Measurements from ENCODE around the gene UPF2.

The UPF2 gene

GRCh38 chr10:12051241-12051640 lies 8.6 kb upstream of the UPF2 start:
- Mint-ChIP-seq H3K4me1 (no peaks in the 10 kb centered on the region), H3K27ac (no peak overlapping the region), H3K36me3 (no peaks in the 10 kb centered on the region), H3K4me3 (no peak overlapping the region), H3K9me3 (no peaks in the 10 kb centered on the region), H3K27me3 (no peaks in the 10 kb centered on the region)

GRCh38 chr10:12050528-12050927 lies 7.9 kb upstream of the UPF2 start:
- H3K4me1 Mint-ChIP-seq: no peaks in the 10 kb centered on the region
- H3K9me3 Mint-ChIP-seq: no peaks in the 10 kb centered on the region
- H3K4me3 Mint-ChIP-seq: no peak overlapping the region
- no peak overlapping the region for H3K27ac Mint-ChIP-seq
- no peaks in the 10 kb centered on the region for H3K27me3 Mint-ChIP-seq
- no peaks in the 10 kb centered on the region for H3K36me3 Mint-ChIP-seq

GRCh38 chr10:12048547-12048946 lies 5.9 kb upstream of the UPF2 start:
- no peaks in the 10 kb centered on the region for H3K9me3 Mint-ChIP-seq
- H3K4me1 Mint-ChIP-seq: no peaks in the 10 kb centered on the region
- H3K36me3 Mint-ChIP-seq: no peaks in the 10 kb centered on the region
- H3K4me3 Mint-ChIP-seq: no peak overlapping the region
- H3K27me3 Mint-ChIP-seq: no peaks in the 10 kb centered on the region
- H3K27ac Mint-ChIP-seq: no peak overlapping the region

DNA sequence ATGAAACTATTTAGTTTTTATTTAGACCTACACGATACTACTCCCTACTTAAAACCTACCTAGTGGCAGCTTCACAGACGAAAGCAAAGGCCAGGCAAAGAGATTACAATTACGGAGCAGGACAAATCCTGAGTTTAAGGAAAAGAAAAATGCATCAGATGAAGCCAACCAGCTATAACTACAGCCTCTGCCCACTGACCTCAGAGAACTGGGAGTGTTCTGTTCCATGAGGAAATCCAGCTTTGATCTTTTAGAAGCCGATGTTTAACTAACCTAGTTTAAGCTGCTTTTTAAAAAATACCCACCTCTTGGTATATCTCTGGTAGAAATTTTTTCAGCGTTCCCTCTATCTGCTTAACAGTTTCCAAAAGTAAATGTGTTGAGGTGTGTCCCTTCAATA lies 3.0 kb upstream of the UPF2 start:
- Mint-ChIP-seq H3K9me3 (no peaks in the 10 kb centered on the region), H3K27me3 (no peaks in the 10 kb centered on the region), H3K27ac (no peak overlapping the region), H3K36me3 (peaks cover 7% of the 10 kb centered on the region), H3K4me3 (no peak overlapping the region), H3K4me1 (peaks cover 18% of the 10 kb centered on the region)

DNA sequence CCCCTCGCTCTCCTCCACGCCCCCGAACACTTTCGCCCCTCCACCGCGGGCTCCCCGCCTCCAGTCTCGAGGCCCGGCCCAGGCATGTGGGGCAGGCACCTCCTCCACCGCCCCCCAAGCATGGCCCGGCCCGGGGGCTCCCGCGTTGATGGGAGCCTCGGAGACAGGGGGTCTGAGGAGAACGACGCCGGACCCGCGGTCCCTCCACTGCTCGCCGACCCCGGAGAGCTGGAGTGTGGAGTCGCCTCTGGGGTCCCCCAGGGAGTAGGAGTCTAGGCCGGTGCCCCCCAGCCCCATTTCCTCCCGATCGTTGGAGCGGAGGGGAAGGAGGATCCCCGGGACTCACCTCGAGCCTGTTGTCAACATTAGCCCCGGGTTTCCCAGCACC lies 206 bp downstream of the UPF2 start:
- no peaks in the 10 kb centered on the region for H3K27me3 Mint-ChIP-seq

GRCh38 chr10:12041766-12042408 lies 722 bp downstream of the UPF2 start:
- H3K27ac Mint-ChIP-seq: peak overlapping the region; percentile 96

More for the DNA sequence above, 206 bp downstream of the UPF2 start:
- H3K9me3 Mint-ChIP-seq: no peaks in the 10 kb centered on the region
- H3K27ac Mint-ChIP-seq: peak overlapping the region; percentile 96
- peak overlapping the region; percentile 100 for H3K4me3 Mint-ChIP-seq
- H3K36me3 Mint-ChIP-seq: peaks cover 10% of the 10 kb centered on the region
- peaks cover 44% of the 10 kb centered on the region for H3K4me1 Mint-ChIP-seq

DNA sequence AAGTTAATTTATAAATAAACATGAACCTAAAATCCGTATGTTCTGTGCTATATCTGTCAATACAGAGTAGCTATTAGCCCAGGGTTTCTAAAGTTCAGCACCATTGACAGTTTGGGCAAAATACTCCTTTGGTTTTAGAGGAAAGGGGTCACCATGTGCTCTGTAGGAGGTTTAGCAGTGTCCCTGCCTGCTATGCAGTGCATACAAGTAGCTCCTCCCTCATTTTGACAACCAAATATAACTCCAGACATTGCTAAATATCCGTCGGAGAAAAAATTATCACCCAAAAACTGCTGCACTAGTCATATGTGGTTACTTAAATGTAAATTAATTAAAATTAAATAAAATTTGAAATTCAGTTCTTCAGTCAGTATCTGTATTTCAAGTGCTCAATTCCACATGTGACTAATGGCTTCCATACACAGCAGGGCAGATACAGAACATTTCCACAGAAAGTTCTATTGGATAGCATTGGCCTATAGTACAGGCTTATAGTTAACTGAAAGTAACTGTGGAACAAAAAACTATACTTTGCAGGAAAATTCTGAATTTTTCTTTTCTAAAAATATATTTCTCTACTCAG lies 6.4 kb downstream of the UPF2 start:
- no peak overlapping the region for H3K27ac Mint-ChIP-seq
- no peaks in the 10 kb centered on the region for H3K9me3 Mint-ChIP-seq
- H3K4me1 Mint-ChIP-seq: peaks cover 45% of the 10 kb centered on the region
- peaks cover 13% of the 10 kb centered on the region for H3K36me3 Mint-ChIP-seq
- H3K27me3 Mint-ChIP-seq: no peaks in the 10 kb centered on the region
- no peak overlapping the region for H3K4me3 Mint-ChIP-seq

More at GRCh38 chr10:12041766-12042408, 722 bp downstream of the UPF2 start:
- no peaks in the 10 kb centered on the region for H3K27me3 Mint-ChIP-seq
- peaks cover 44% of the 10 kb centered on the region for H3K4me1 Mint-ChIP-seq
- H3K9me3 Mint-ChIP-seq: no peaks in the 10 kb centered on the region
- H3K36me3 Mint-ChIP-seq: peaks cover 10% of the 10 kb centered on the region
- H3K4me3 Mint-ChIP-seq: peak overlapping the region; percentile 100

DNA sequence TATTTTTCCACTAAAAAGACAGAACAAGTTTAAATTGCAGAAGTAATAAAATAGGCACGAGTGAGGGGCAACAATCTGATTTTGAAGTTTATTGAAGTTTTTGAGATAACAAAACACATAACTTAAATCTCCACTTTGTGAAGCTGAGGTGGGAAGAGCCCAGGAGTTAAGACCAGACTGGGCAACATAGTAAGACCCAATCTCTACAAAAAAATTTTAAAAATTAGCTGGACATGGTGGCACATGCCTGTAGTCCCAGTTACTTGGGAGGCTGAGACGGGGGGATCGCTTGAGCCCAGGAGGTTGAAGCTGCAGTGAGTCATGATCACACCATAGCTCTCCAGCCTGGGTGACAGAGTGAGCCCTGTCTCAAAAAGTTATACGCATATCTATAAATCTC lies 11.2 kb downstream of the UPF2 start:
- H3K9me3 Mint-ChIP-seq: no peaks in the 10 kb centered on the region
- H3K27me3 Mint-ChIP-seq: no peaks in the 10 kb centered on the region
- no peak overlapping the region for H3K27ac Mint-ChIP-seq
- peaks cover 34% of the 10 kb centered on the region for H3K4me1 Mint-ChIP-seq
- H3K36me3 Mint-ChIP-seq: peaks cover 23% of the 10 kb centered on the region
- no peak overlapping the region for H3K4me3 Mint-ChIP-seq

DNA sequence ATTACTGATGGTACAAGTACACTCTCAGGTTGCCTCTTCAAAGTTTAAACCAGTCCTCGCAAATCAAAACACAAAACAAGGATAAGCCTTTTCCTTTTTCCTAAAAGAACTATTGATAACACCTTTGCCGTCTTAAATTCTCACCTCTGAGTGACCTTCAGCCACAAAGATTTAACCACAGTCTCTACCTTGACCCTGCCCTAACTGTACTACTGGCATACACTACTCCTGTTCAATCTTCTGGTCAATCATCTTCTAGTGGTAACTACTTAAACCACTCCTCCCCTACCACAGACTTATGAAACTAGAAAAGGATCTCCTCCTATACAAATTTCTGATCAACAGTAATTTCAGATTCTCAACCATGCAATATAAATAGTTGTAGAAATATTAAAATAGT lies 15.1 kb downstream of the UPF2 start:
- Mint-ChIP-seq H3K27me3 (no peaks in the 10 kb centered on the region), H3K36me3 (peaks cover 18% of the 10 kb centered on the region), H3K4me1 (peaks cover 39% of the 10 kb centered on the region), H3K9me3 (no peaks in the 10 kb centered on the region), H3K27ac (no peak overlapping the region), H3K4me3 (no peak overlapping the region)

- Mint-ChIP-seq H3K27ac (no peak overlapping the region), H3K4me3 (no peak overlapping the region), H3K4me1 (peaks cover 45% of the 10 kb centered on the region), H3K36me3 (peaks cover 18% of the 10 kb centered on the region), H3K27me3 (no peaks in the 10 kb centered on the region), H3K9me3 (no peaks in the 10 kb centered on the region)
These were observed 17.0 kb downstream of the UPF2 start for GRCh38 chr10:12025591-12025990.

- Mint-ChIP-seq H3K9me3 (no peaks in the 10 kb centered on the region), H3K4me1 (peaks cover 42% of the 10 kb centered on the region), H3K36me3 (peaks cover 9% of the 10 kb centered on the region), H3K27me3 (no peaks in the 10 kb centered on the region), H3K4me3 (peak overlapping the region; percentile 68), H3K27ac (peak overlapping the region; percentile 76)
These were observed 19.9 kb downstream of the UPF2 start for GRCh38 chr10:12022580-12023257.

DNA sequence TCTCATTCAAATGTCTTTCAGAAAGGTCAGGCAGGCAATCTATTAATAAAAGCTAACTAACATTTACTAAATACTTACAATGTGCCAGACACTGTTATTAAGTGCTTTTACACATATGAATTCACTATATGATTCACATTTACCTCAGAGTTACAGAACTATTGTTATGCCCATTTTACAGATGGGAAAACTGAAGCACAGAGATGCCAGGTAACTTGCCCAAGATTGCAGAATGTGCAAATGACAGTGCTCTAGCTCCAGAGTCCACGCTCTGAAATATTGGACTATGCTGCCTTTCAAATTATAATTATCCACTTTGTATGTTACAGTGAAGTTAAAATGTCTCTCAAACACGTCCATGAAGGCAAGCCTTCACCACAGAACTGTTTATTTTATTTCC lies 22.0 kb downstream of the UPF2 start:
- Mint-ChIP-seq H3K4me1 (peaks cover 33% of the 10 kb centered on the region), H3K36me3 (peaks cover 5% of the 10 kb centered on the region), H3K27ac (no peak overlapping the region), H3K4me3 (no peak overlapping the region), H3K9me3 (no peaks in the 10 kb centered on the region), H3K27me3 (no peaks in the 10 kb centered on the region)

DNA sequence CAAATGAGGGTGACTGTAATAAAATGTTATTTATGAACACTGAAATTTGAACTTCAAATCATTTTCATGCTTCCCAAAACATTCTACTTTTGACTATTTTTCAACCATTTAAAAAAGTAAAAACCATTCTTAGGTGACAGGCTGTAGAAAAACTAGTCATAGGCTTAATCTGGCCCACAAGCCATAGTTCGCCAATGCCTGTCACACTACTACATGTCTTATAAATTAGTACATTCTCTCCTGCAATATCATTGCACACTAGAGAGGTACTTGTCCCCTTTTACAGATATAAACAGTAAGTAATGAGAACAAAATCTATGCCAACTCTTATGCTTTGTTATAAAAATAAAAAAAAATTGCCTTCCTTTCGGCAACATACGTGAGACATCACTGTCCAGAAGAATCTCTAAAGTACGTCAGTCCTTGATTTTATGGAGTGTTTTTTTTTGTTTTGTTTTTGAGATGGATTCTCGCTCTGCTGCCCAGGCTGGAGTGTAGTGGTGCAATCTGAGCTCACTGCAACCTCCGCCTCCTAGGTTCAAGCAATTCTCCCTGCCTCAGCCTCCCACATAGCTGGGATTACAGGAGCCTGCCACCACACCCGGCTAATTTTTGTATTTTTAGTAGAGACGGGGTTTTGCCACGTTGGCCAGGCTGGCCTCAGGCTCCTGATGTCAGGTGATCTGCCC lies 23.2 kb downstream of the UPF2 start:
- Mint-ChIP-seq H3K36me3 (peaks cover 5% of the 10 kb centered on the region), H3K4me1 (peaks cover 37% of the 10 kb centered on the region), H3K4me3 (no peak overlapping the region)

GRCh38 chr10:12018438-12019282 lies 23.9 kb downstream of the UPF2 start:
- Mint-ChIP-seq H3K27ac (no peak overlapping the region), H3K4me1 (peaks cover 38% of the 10 kb centered on the region), H3K27me3 (no peaks in the 10 kb centered on the region), H3K4me3 (no peak overlapping the region), H3K36me3 (peaks cover 8% of the 10 kb centered on the region), H3K9me3 (no peaks in the 10 kb centered on the region)

More for the DNA sequence above, 23.2 kb downstream of the UPF2 start:
- Mint-ChIP-seq H3K27me3 (no peaks in the 10 kb centered on the region), H3K27ac (no peak overlapping the region), H3K9me3 (no peaks in the 10 kb centered on the region)

DNA sequence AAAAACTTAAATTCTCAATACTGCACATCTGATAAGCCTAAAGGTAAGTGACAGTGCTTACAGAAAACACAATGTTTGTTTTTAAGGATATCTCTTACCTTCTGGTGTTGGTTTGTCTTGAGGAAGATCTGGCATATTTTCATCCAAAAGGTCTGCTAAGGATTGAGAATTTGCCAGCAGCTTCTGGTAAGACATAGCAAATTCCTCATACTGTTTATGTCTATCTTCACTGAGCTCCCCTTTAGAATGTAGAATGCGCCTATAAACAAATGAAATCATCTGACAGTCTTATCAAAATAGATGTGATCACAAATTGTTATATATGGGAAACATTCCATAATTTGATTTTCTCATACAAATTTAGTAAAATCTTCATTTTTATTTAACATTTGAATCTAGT lies 28.7 kb downstream of the UPF2 start:
- no peaks in the 10 kb centered on the region for H3K9me3 Mint-ChIP-seq
- no peak overlapping the region for H3K27ac Mint-ChIP-seq
- peaks cover 23% of the 10 kb centered on the region for H3K4me1 Mint-ChIP-seq
- H3K27me3 Mint-ChIP-seq: no peaks in the 10 kb centered on the region
- no peak overlapping the region for H3K4me3 Mint-ChIP-seq
- H3K36me3 Mint-ChIP-seq: peaks cover 17% of the 10 kb centered on the region
